Retinal pigment epithelial cell (primary cell): ENCODE measurements around the gene RTL10.

Source experiments
- DNase-seq: peaks from one replicate; pipeline ENCODE4 v3.0.0-alpha.2; 2010; ENCODE audit warnings: low read depth
- H3K4me3 ChIP-seq: 2 replicates; pipeline ENCODE4 v1.5.1; 2011; ENCODE audit warnings: mild to moderate bottlenecking, low read length, control low read depth, moderate library complexity
- CTCF ChIP-seq: conservative IDR thresholded peaks from 2 replicates; pipeline ENCODE4 v1.5.1; 2011; ENCODE audit warnings: low read depth, low read length, control low read depth, inconsistent platforms

RTL10 gene

GRCh38 chr22:19863571-19863970, 8.9 kb upstream of the RTL10 start:
- no peak overlapping the region for H3K4me3 ChIP-seq
- DNase-seq, result no peak
- no peak for TF ChIP-seq CTCF

GRCh38 chr22:19862619-19863246, 8.1 kb upstream of the RTL10 start:
- H3K4me3 ChIP-seq, result no peak overlapping the region
- no peak for TF ChIP-seq CTCF
- no peak for DNase-seq

GRCh38 chr22:19859861-19860510, 5.3 kb upstream of the RTL10 start:
- no peak for TF ChIP-seq CTCF
- no peak for DNase-seq
- H3K4me3 ChIP-seq, result no peak overlapping the region

- no peak for DNase-seq
- no peak for TF ChIP-seq CTCF
- H3K4me3 ChIP-seq, result no peak overlapping the region
Measured at GRCh38 chr22:19857382-19857781, 2.7 kb upstream of the RTL10 start.

GRCh38 chr22:19855504-19856409, 1.1 kb upstream of the RTL10 start:
- peak overlapping the region; percentile 64 for H3K4me3 ChIP-seq
- no peak for TF ChIP-seq CTCF
- no peak for DNase-seq

GRCh38 chr22:19853879-19854777, 546 bp downstream of the RTL10 start:
- no peak for TF ChIP-seq CTCF
- DNase-seq, result no peak
- peak overlapping the region; percentile 85 for H3K4me3 ChIP-seq
